ENCODE results near the gene DDX42. TPM values are rescaled to one million over a fixed set of nuclear protein-coding genes. Genes with fewer than 3 reads are reported as not detected.

The DDX42 gene
- total and polyA plus RNA-seq, 9 of the 15 experiments (the other 6 are each of a cell fraction or from before 2014, with no cell fraction given), result 16.5 to 149 (median 87.6) TPM

- TF ChIP-seq ZBTB1 (CRISPR knock-in tag; IDR thresholded peaks at IDR 0.05; ENCODE audit: borderline replicate concordance, low read depth) (no peak), ZBTB7A (IDR thresholded peaks at IDR 0.05; ENCODE audit: borderline replicate concordance, control insufficient read depth, low read depth, low read length) (peak; percentile 44; the same call in 1 of the 2 replicates), HCFC1 (IDR thresholded peaks at IDR 0.05; ENCODE audit: low read depth, low read length) (0 out of 2 replicates have a peak, but pooled peaks have one; percentile 20), MYC (IDR thresholded peaks at IDR 0.05; ENCODE audit: low read depth, low read length) (peak; percentile 70), MYC (CRISPR knock-in tag; IDR thresholded peaks at IDR 0.05; ENCODE audit: borderline replicate concordance, low read depth) (no peak), NR2C2 (CRISPR knock-in tag; IDR thresholded peaks at IDR 0.05) (no peak), NR2C2 (tag; IDR thresholded peaks at IDR 0.05) (no peak), TAF1 (IDR thresholded peaks at IDR 0.05; ENCODE audit: control insufficient read depth, extremely low read depth, insufficient read depth, low read length, severe bottlenecking) (no peak), ZBTB9 (CRISPR knock-in tag; IDR thresholded peaks at IDR 0.05) (no peak), TAF9B (IDR thresholded peaks at IDR 0.05; ENCODE audit: partially characterized antibody) (no peak), NUFIP1 (IDR thresholded peaks at IDR 0.05; ENCODE audit: partially characterized antibody) (no peak), PHB (CRISPR knock-in tag; IDR thresholded peaks at IDR 0.05) (no peak), PPARD (CRISPR knock-in tag; IDR thresholded peaks at IDR 0.05) (no peak), BRD4 (IDR thresholded peaks at IDR 0.05) (no peak), CSDE1 (IDR thresholded peaks at IDR 0.05) (no peak), THRB (CRISPR knock-in tag; conservative IDR thresholded peaks at IDR 0.05) (no peak), TCF7L2 (IDR thresholded peaks at IDR 0.05; ENCODE audit: low read depth, low read length) (no peak), CHD4 (IDR thresholded peaks at IDR 0.05; ENCODE audit: insufficient read depth, insufficient replicate concordance, low read depth, low read length, poor library complexity, severe bottlenecking) (no peak)
- TF ChIP-seq, protein P1, sequence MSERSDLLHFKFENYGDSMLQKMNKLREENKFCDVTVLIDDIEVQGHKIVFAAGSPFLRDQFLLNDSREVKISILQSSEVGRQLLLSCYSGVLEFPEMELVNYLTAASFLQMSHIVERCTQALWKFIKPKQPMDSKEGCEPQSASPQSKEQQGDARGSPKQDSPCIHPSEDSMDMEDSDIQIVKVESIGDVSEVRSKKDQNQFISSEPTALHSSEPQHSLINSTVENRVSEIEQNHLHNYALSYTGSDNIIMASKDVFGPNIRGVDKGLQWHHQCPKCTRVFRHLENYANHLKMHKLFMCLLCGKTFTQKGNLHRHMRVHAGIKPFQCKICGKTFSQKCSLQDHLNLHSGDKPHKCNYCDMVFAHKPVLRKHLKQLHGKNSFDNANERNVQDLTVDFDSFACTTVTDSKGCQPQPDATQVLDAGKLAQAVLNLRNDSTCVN (CRISPR knock-in tag; IDR thresholded peaks at IDR 0.05), result no peak
- TF ChIP-seq, protein P2, sequence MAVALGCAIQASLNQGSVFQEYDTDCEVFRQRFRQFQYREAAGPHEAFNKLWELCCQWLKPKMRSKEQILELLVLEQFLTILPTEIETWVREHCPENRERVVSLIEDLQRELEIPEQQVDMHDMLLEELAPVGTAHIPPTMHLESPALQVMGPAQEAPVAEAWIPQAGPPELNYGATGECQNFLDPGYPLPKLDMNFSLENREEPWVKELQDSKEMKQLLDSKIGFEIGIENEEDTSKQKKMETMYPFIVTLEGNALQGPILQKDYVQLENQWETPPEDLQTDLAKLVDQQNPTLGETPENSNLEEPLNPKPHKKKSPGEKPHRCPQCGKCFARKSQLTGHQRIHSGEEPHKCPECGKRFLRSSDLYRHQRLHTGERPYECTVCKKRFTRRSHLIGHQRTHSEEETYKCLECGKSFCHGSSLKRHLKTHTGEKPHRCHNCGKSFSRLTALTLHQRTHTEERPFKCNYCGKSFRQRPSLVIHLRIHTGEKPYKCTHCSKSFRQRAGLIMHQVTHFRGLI (CRISPR knock-in tag; IDR thresholded peaks at IDR 0.05), result no peak
- TF ChIP-seq, protein P3, sequence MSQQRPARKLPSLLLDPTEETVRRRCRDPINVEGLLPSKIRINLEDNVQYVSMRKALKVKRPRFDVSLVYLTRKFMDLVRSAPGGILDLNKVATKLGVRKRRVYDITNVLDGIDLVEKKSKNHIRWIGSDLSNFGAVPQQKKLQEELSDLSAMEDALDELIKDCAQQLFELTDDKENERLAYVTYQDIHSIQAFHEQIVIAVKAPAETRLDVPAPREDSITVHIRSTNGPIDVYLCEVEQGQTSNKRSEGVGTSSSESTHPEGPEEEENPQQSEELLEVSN (IDR thresholded peaks at IDR 0.05; ENCODE audit: borderline replicate concordance in 1 of 2, extremely low read depth in 1 of 2, insufficient read depth in 1 of 2, insufficient read length in 1 of 2, low read depth in 1 of 2, low read length in 1 of 2, poor library complexity in 1 of 2, severe bottlenecking in 1 of 2), result peak in 1 of 2 experiments; percentile 6
Observed at GRCh38 chr17:63834431-63835166, 60.6 kb downstream of the DDX42 start (continued).
